Fibroblast of skin of scalp (primary cell): ENCODE measurements around the gene ZNF865.

Source experiments
- DNase-seq: peaks from one replicate; pipeline ENCODE4 v3.0.0-alpha.2; 2013

The ZNF865 gene

GRCh38 chr19:55586976-55587668 lies 18.3 kb upstream of the ZNF865 start:
- DNase-seq = peak; percentile 89

- DNase-seq = no peak
These were observed 16.7 kb upstream of the ZNF865 start for GRCh38 chr19:55588738-55589137.

- no peak for DNase-seq
These were observed 15.3 kb upstream of the ZNF865 start for GRCh38 chr19:55590109-55590508.

GRCh38 chr19:55590617-55591016 lies 14.8 kb upstream of the ZNF865 start:
- no peak for DNase-seq

DNA sequence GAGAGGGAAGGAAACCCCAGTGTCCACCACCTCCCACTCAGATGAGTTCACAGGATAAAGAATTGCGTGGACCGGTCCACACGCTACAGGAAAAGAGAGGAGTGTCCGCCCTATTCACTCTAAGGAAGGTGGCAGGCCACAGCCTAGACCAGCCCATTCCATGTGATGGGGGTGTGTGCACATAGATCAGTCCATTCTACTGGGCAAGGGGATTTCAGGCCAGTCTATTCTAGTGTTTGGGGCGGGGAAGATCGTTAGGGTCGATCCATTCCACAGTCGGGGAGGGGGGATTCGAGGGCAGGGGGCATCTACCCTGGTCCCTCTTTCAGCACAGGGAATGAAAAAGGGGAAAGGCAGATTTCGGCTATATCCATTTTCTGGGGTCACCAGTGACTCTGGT lies 13.9 kb upstream of the ZNF865 start:
- DNase-seq = no peak

- DNase-seq = no peak
These were observed 12.9 kb upstream of the ZNF865 start for GRCh38 chr19:55592391-55593090.

GRCh38 chr19:55593096-55593772 lies 12.2 kb upstream of the ZNF865 start:
- no peak for DNase-seq

DNA sequence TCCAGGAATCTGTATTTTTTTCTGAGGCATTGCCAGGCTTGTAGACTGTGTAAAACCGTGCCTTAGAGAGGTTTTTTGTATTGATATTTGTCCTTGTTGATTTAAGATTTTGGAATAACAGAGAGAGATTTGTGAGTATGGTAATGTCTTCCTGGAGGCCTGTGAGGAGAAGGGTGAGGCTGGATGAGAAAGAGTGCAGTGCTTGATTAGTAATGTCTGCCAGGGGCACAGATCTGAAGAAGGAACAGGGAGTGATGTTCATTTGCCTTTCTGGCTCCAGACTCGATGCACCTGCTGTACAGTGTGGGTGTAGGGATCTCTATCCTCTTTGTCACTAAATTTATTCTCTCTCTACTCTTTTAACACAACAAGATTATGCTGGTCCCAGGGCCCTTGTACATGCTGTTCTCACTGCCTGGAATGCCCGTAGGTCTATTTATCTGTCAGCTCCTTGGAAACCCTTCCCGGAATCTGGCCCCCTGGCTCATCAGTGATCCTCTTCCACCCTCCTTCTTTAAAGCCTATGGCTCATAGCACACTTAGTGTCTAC lies 10.4 kb upstream of the ZNF865 start:
- DNase-seq = no peak

DNA sequence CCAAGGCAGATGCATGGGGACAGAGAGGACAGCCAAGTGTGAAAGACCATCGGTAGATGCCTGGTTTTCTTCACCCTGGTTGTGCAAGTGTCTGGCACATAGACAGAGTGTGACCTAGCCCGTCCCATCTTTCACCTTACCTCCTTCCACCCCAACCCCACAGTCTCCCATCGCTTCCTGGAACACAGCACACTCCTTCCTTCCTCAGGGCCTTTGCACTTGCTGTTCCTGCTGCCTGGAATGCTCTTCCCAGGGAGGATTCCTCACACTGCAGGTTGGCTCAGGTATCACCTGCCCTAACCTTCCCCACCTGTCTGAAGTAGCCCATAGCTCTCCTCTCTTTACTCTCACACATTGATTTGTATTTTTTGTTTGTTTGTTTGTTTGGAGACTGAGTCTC lies 9.1 kb upstream of the ZNF865 start:
- no peak for DNase-seq

GRCh38 chr19:55597501-55597921 lies 7.9 kb upstream of the ZNF865 start:
- DNase-seq = no peak

GRCh38 chr19:55598034-55598433 lies 7.4 kb upstream of the ZNF865 start:
- no peak for DNase-seq

DNA sequence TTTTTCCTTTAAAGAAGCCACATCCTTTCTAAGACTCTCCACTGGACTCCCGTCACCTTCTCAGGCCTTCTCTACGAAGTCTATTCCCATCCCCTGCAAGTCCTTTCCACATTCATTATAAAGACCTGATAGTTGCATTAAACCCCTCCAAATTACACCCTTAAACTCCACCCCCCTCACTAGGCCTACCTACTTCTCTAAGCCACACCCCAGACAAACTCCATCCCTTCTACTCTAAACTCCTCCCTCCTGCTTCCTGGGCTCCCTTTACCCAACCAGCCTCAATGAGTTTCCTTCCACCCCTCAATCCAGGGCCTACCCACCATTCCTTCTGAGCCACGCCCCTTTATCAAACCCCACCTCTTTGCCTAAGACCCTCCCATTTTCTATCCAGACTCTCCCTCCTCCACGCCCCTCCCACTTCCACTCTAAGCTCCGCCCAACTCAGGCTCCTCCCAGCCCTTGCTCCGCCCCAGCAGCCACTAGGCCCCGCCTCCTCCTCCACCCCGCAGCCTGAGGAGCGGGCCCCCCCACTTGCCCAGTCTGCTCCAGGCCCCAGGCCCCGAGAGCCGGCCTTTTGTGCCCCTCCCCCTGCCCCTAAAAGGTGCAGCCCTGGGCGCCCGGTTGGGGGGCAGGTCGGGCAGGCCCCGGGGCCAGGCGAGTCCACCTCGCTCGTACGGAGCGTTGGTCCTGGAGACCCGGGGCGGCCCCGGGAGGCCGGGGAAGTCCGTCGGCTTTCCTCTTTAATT lies 6.6 kb upstream of the ZNF865 start:
- DNase-seq = peak; percentile 97

DNA sequence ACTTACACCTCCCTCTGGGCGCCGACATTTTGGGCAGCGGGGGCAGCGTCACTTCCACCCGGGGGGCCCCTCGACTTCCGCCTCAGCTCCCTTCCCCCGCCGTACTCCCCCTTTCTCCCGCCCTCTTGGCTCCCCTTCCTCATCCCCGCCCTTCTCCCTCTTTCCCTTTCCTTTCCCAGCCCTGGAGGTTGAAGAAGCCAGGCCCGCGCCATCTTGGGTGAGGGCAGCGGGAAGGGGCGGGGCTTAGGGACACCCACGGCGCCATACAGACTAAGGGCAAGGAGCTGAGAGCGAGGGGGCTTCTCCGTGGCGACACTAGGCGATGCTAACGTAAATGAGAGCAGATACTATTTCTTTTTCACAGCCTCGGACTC lies 6.0 kb upstream of the ZNF865 start, which contains the start of gene FIZ1:
Gene FIZ1 (minus strand): TSS at position 50 of the 374 bp plus-strand sequence. CDS start 1,652 bp downstream, outside the sequence.
- peak; percentile 100 for DNase-seq

DNA sequence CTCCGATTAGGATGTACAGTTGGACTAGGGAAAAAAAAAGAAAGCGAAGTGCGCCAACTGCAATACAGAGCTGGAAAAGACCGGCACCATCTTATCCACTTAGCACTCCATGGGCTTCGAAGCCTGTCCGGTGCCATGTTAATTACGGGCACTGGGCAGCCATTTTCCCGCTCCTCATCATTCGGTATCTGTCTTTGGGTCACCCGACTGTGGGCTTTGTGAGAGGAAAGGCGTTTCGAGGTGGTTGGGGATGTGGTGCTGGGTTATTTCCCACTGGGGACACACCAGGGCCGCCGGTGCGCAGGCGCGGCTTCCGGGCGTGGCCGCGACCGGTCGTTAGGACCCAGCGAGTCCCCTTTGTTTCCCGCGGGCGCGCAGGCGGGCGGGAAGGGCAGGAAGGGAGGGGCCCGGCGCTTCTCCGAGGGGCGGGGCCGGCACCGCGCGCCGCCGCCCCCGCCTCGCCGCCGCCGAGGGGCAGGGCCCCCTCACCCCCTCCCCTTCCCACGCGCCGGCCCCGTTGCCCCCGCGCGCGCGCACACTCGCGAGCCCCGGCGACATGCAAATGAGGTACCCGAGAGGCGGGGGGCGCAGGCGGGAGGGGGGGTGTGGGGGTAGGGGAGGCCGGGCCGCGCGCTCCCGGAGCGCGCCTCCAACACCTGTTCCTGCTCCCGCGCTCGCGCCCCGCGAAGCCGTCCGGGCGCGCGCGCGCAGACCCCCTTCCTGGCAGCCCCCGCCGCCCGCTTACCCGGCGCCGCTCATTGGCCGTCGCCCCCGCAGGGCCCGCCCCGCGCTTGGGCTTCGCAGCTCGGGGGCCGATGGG lies 5.4 kb upstream of the ZNF865 start, which contains the start of gene ZNF524:
Gene ZNF524 (plus strand): TSS at position 447 of the 820 bp plus-strand sequence. CDS start 1,825 bp downstream, outside the sequence.
- peak; percentile 89 for DNase-seq

GRCh38 chr19:55600662-55601028 lies 4.8 kb upstream of the ZNF865 start:
- no peak for DNase-seq

DNA sequence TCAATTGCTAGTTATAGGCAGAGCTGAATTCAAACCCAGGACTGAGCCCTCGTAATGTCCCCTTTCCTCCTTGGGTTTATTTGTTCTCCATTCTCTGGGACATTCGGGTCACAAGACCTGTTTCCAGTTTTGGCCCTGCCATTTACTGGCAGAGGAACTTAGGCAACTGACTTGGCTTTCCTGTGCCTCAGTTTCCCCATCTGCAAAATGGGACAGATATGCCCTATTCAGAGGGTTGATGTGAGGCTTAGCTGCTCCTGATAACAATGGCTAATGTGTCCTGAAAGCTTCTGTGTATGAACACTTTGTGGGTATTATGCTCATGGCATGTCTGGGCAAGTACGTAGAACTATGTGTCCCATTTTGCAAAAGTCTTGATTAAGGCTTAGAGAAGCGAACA lies 4.4 kb upstream of the ZNF865 start:
- no peak for DNase-seq

GRCh38 chr19:55602104-55603001 lies 3.1 kb upstream of the ZNF865 start:
- DNase-seq = no peak

GRCh38 chr19:55603115-55603514 lies 2.3 kb upstream of the ZNF865 start:
- no peak for DNase-seq

DNA sequence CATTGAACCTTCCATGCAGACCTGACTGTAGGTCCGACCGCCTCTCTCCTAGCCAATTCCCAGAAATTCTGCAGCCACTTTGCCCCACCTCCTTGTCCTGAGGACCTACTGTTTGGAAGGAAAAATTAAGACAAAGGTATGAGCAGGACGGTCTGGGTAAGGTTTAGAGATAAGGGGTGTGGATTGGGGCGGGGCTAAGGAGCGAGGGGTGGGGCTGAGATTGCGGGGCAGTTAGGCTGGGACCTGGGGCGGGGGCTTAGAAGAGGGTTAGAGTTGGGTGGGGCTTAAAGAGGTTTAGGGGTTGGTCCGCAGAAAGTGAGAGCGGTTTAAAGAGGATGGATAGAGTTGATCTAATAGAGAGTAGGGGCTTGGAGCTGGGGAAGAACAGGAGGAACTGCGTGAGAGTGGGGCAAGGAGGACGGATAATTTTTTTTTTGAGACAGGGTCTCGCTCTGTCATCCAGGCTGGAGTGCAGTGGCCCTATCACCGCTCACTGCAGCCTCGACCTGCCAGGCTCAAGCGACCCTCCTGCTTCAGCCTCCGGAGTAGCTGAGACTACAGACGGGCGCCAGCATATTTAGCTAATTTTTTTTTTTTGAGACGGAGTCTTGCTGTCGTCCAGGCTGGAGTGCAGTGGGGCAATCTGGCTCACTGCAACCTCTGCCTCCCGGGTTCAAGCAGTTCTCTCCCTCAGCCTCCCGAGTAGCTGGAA lies 1.7 kb upstream of the ZNF865 start:
- no peak for DNase-seq

DNA sequence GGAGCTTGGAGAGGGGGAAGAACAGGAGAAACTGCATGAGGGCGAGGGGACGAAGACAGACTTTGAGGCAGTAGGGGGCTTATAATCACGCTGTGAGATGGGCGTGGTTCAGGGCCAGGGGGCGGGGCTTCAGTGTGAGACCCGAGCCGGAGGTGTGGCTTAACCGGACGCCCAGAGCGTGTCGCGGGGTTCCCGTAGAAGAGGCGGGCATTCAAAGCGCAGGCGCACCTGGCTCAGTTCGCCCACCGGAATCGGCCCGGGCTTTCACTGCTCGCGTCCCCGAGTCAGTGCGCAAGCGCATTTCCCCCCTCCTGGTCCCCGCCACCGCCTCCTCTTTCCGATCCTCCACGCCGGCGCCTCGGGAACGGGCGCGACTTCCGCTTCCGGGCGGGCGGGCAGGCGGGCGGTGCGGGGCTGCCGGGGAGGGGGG lies 225 bp upstream of the ZNF865 start:
- peak; percentile 98 for DNase-seq
